COR-L47 (cell line): ENCODE data around the gene IL1B.

Source experiments
- DNase-seq: peaks from one replicate; lab custom pipeline; 2025; lab: John Stamatoyannopoulos, UW

IL1B gene

DNA sequence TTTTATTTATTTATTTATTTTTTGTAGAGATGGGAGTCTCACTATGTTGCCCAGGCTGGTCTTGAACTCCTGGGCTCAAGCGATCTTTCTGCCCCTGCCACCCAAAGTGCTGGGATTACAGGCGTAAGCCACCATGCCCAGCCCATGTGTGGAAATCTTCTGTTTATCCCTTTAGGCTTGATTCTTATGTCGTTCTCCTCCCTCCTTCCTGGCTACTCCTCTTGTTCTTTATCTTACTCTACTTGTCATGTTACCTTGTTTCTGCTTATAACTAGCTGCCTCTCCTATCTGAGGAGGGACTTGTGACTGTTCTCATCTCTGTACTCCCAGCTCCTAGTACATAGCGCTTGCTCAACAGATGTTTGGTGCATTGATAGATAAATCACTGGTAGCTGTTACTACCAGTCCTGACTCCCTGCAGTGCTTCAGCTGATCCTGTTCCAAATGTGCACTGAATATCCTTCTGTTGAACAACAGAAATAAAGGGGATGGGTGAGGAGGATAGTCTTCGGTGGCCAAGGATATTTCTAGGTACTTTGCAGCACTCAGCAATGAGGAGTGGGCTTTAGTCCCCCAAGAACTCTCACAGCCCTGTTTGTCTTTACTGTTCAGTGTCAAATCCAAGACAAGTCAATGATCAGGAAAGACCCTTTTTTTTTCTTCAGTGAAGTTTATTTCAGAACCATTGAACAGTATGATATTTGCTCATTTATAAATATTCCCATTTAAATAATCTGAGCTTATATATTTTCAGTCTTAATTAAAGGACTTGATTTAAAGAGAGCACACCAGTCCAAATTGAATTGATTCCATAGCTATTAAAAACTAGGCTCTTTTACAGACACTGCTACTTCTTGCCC is 7.2 kb downstream of the IL1B start:
- no peak for DNase-seq

GRCh38 chr2:112828251-112828691 is 8.3 kb downstream of the IL1B start:
- DNase-seq = no peak

GRCh38 chr2:112827604-112828185 is 8.9 kb downstream of the IL1B start:
- no peak for DNase-seq

DNA sequence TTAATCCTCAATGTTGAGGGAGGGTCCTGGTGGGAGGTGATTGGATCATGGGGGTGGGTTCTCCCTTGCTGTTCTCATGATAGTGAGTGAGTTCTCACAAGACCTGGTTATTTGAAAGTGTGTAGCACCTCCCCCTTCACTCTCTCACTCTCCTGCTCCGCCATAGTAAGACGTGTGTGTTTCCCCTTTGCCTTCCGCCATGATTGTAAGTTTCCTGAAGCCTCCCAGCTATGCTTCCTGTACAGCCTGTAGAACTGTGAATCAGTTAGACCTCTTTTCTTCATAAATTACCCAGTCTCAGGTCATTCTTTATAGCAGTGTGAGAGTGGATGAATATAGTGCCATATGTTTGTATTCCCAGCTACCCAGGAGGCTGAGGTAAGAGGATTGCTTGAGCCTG is 9.6 kb downstream of the IL1B start:
- no peak for DNase-seq

DNA sequence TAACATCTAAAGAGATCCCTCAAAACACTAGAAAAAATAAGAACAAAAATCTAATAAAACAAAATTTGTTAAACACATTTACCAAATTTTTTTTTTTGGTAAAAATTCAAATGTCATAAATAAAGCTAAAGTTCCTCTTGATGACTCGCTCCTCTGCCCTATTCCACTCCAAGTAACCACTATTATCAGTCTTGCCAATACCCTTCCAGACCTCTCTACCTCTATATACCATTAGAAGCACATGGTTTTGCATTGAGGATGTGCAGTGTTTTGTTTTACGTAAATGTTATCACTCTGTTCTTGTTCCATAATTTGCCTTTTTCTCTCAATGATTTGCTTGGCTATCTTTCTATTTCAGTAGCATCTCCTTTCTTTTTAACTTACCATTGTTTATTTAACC is 10.9 kb downstream of the IL1B start:
- DNase-seq = no peak

- no peak for DNase-seq
Measured at GRCh38 chr2:112824694-112825085, 11.9 kb downstream of the IL1B start.

- DNase-seq = no peak
Measured at GRCh38 chr2:112821682-112822081, 14.9 kb downstream of the IL1B start.

GRCh38 chr2:112821142-112821541 is 15.4 kb downstream of the IL1B start:
- no peak for DNase-seq

- DNase-seq = no peak
Measured at GRCh38 chr2:112820343-112820742, 16.2 kb downstream of the IL1B start.

DNA sequence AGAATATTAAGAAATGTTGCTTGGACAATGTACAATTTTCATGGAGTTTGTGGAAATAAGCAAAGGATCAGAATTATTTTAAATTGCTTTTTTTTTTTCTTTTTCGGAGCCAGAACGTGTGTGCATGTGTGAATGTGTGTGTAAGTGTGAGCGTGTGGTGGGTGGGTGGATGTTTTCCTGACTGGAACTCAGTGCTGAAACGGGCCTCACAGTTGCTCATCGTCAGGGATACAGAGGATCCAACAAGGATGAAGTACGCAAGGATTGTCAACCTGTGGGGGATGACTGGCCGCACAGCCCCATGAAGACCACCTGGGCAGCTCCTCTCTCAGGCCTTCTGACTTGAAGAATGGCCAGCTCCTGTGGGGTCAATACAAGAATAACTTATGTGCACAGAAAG is 17.5 kb downstream of the IL1B start:
- no peak for DNase-seq

- DNase-seq = no peak
Measured at GRCh38 chr2:112818094-112818902, 18.3 kb downstream of the IL1B start.

- no peak for DNase-seq
Measured at GRCh38 chr2:112817082-112817689, 19.4 kb downstream of the IL1B start.

DNA sequence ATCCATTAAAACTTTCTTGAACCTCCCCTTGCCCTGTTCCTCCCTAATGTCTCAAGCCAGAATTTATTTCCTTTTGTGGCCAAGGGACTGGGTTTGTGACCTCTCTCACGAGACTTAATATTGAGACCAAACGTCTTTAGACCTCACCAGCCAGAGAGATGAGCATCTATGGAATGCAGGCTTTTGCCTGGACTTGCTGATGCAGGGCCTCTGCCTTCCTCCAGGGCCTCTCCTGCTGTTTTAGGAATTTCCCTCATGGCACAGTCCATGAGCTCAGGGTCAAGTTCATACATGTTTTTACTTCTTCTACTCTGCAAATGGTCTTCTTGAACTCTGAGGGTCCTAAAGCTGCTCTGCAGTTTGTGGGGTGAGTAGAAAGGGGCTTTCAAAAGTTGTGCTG is 22.3 kb downstream of the IL1B start:
- DNase-seq = no peak

GRCh38 chr2:112813280-112813966 is 23.2 kb downstream of the IL1B start:
- DNase-seq = no peak

- DNase-seq = no peak
Measured at GRCh38 chr2:112812318-112813267, 24.0 kb downstream of the IL1B start.

GRCh38 chr2:112811841-112812306 is 24.7 kb downstream of the IL1B start:
- no peak for DNase-seq

DNA sequence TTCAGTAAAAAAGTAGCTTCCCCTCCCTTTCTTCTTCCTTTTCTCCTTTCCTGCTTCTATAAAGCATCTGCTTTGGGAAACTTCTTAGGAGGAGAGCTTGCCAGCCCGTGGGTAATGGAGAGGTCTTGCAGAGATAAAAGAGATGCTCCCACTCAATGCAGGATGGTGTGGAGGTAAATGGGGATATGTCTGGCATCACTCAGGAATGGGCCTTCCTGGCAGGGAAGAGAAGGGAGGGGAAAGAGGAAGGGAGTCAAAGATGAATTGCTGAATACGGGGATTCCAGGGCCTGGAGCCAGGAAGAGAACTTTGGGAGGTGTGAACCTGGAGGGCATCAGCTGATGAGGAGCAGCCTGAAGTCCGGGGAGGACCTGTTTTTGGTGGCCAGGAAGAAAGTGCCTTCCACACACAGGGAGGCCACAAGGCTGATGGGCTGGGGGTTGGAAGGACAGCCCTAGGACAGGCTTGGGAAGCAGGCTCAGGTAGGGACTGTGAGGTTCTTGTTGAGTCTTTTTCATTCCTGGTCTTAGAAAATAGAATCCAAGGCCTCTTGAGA is 25.2 kb downstream of the IL1B start:
- no peak for DNase-seq

- no peak for DNase-seq
Measured at GRCh38 chr2:112809112-112809511, 27.5 kb downstream of the IL1B start.

GRCh38 chr2:112807233-112807807 is 29.3 kb downstream of the IL1B start:
- no peak for DNase-seq

- no peak for DNase-seq
Measured at GRCh38 chr2:112805542-112805941, 31.0 kb downstream of the IL1B start.
